Esophagus muscularis mucosa (tissue), 4 donors: Measurements from ENCODE around the gene C7. TPM values are rescaled to one million over a fixed set of nuclear protein-coding genes. Genes with fewer than 3 reads are reported as not detected.
A peak's percentile ranks its signal among the peaks of the same experiment; 100 is the strongest.

Experiments used
- DNase-seq: peaks from one replicate; pipeline ENCODE4 v3.0.0-alpha.2; 2017; ENCODE audit errors: extremely low spot score
- H3K27ac ChIP-seq, 4 donors: fragments of 200-600 bp; sonication (generic); replicated peaks in 1 of 4; 1 replicate in 3 of 4; 2 replicates in 1 of 4; pipeline ENCODE4 v1.5.1; 2016 to 2019; ENCODE audit warnings: mild to moderate bottlenecking in 1 of 4
- H3K27me3 ChIP-seq, 4 donors: fragments of 200-600 bp; sonication (generic); one replicate each; pipeline versions ENCODE4 v1.5.1 to v1.6.0; 2016 to 2019
- H3K36me3 ChIP-seq, 4 donors: fragments of 200-600 bp; sonication (generic); one replicate each; pipeline ENCODE4 v1.5.1; 2016 to 2019
- H3K4me1 ChIP-seq, 4 donors: fragments of 200-600 bp; sonication (generic); one replicate each; pipeline ENCODE4 v1.5.1; 2016 to 2019
- H3K4me3 ChIP-seq, 4 donors: fragments of 200-600 bp; sonication (generic); 1 replicate in 2 of 4; 2 replicates in 2 of 4; pipeline ENCODE4 v1.5.1; 2016 to 2019; ENCODE audit warnings: mild to moderate bottlenecking in 4 of 4, moderate library complexity in 1 of 4
- H3K9me3 ChIP-seq, 4 donors: fragments of 200-600 bp; sonication (generic); 1 replicate in 3 of 4; 2 replicates in 1 of 4; pipeline ENCODE4 v1.5.1; 2016 to 2019
- CTCF ChIP-seq, 3 experiments: fragments of 200-600 bp in 2 of 3; fragments of 450-650 bp in 1 of 3; sonication (generic) in 2 of 3; IDR thresholded peaks; one replicate each; pipeline ENCODE4 v1.5.1; 2017 to 2019; ENCODE audit warnings: antibody characterized with exemption in 3 of 3, mild to moderate bottlenecking in 2 of 3, moderate library complexity in 1 of 3
- EP300 ChIP-seq: sonication (generic); formaldehyde crosslinking; IDR thresholded peaks from one replicate; pipeline ENCODE4 v1.6.1; 2017; ENCODE audit warnings: antibody characterized with exemption
- POLR2A ChIP-seq: fragments of 450-650 bp; IDR thresholded peaks from one replicate; pipeline ENCODE4 v1.6.1; 2017; ENCODE audit warnings: antibody characterized with exemption, moderate library complexity, mild to moderate bottlenecking, low read depth
- POLR2AphosphoS5 ChIP-seq, 2 donors: sonication (generic); formaldehyde crosslinking; IDR thresholded peaks; one replicate each; pipeline ENCODE4 v1.6.1; 2017; ENCODE audit warnings: antibody characterized with exemption in 2 of 2
- WGBS: methylation state at CpG from one replicate; pipeline ENCODE4 v1.1.5; 2018; 5-methylcytosine and 5-hydroxymethylcytosine counted together
- intact Hi-C: fragments of 100-400 bp; cut with DNase I; formaldehyde crosslinking; loops from one replicate; pipeline ENCODE4 v1.15.1; 2023
- total RNA-seq, 4 donors: library from RNA; depleted of rRNA; stranded (reverse); fragments of >200 nt; gene quantifications; one replicate each; pipeline versions ENCODE4 v1.1.0 to v1.2.1, GENCODE V29; 2016

C7 gene
- total RNA-seq, 4 donors from 2014 or later: 713 to 1,019 (median 874) TPM

- Histone ChIP-seq H3K36me3 (no peaks in the 10 kb centered on the region), H3K27me3 (no peaks in the 10 kb centered on the region), H3K9me3 (no peaks in the 10 kb centered on the region), H3K4me3 (no peak overlapping the region), H3K27ac (no peak overlapping the region), H3K4me1 (no peaks in the 10 kb centered on the region)
- intact Hi-C loops: loop anchor here (10.0 kb wide), 1 partner anchor 265 kb away; no protein-coding TSS in a partner anchor
- WGBS: 91% methylated on average over 4 of the region's 4 CpGs
- no peak for TF ChIP-seq POLR2AphosphoS5 (IDR thresholded peaks at IDR 0.05)
- TF ChIP-seq POLR2A: no peak
- TF ChIP-seq CTCF (IDR thresholded peaks at IDR 0.05): no peak
- TF ChIP-seq EP300: no peak
- DNase-seq: peak; percentile 50
Observed at GRCh38 chr5:40999966-41000365, 90.7 kb downstream of the C7 start.

GRCh38 chr5:41003670-41004376, 94.5 kb downstream of the C7 start:
- H3K36me3 ChIP-seq: no peaks in the 10 kb centered on the region
- WGBS: 52% methylated on average over 3 of the region's 3 CpGs
- no peaks in the 10 kb centered on the region for H3K4me1 ChIP-seq
- intact Hi-C loops: no loop called here
- no peak overlapping the region for H3K4me3 ChIP-seq
- H3K9me3 ChIP-seq: no peaks in the 10 kb centered on the region
- no peak overlapping the region for H3K27ac ChIP-seq
- TF ChIP-seq CTCF (IDR thresholded peaks at IDR 0.05): no peak
- TF ChIP-seq POLR2AphosphoS5 (IDR thresholded peaks at IDR 0.05): no peak
- no peaks in the 10 kb centered on the region for H3K27me3 ChIP-seq
- DNase-seq: peak; percentile 50

- intact Hi-C loops: no loop called here
- peak; percentile 57 for DNase-seq
- 83% methylated on average over 7 of the region's 7 CpGs for WGBS
Observed at GRCh38 chr5:41004931-41005330, 95.6 kb downstream of the C7 start.

GRCh38 chr5:41009232-41009631, 99.9 kb downstream of the C7 start:
- Histone ChIP-seq H3K36me3 (no peaks in the 10 kb centered on the region), H3K27me3 (no peaks in the 10 kb centered on the region), H3K4me3 (no peak overlapping the region), H3K4me1 (no peaks in the 10 kb centered on the region), H3K9me3 (no peaks in the 10 kb centered on the region), H3K27ac (no peak overlapping the region)
- DNase-seq: no peak
- 79% methylated on average over 4 of the region's 4 CpGs for WGBS
- TF ChIP-seq POLR2AphosphoS5 (IDR thresholded peaks at IDR 0.05) (no peak), POLR2A (no peak), EP300 (no peak), CTCF (IDR thresholded peaks at IDR 0.05) (no peak)
- intact Hi-C loops: no loop called here

More at GRCh38 chr5:41004931-41005330, 95.6 kb downstream of the C7 start:
- H3K27ac ChIP-seq: no peak overlapping the region
- H3K27me3 ChIP-seq: no peaks in the 10 kb centered on the region
- no peaks in the 10 kb centered on the region for H3K36me3 ChIP-seq
- H3K4me3 ChIP-seq: no peak overlapping the region
- TF ChIP-seq CTCF (IDR thresholded peaks at IDR 0.05) (no peak), POLR2AphosphoS5 (IDR thresholded peaks at IDR 0.05) (no peak), EP300 (no peak), POLR2A (no peak)
- no peaks in the 10 kb centered on the region for H3K9me3 ChIP-seq
- H3K4me1 ChIP-seq: no peaks in the 10 kb centered on the region

- intact Hi-C loops: no loop called here
- H3K9me3 ChIP-seq: no peaks in the 10 kb centered on the region
Observed at GRCh38 chr5:41010572-41010971, 101.3 kb downstream of the C7 start.

More at GRCh38 chr5:41010572-41010971, 101.3 kb downstream of the C7 start:
- Histone ChIP-seq H3K4me1 (no peaks in the 10 kb centered on the region), H3K27ac (no peak overlapping the region), H3K27me3 (no peaks in the 10 kb centered on the region), H3K4me3 (no peak overlapping the region), H3K36me3 (no peaks in the 10 kb centered on the region)
- peak; percentile 72 for DNase-seq
- WGBS: 86% methylated on average over 6 of the region's 6 CpGs
- TF ChIP-seq POLR2A (no peak), CTCF (IDR thresholded peaks at IDR 0.05) (no peak), EP300 (no peak), POLR2AphosphoS5 (IDR thresholded peaks at IDR 0.05) (no peak)
